ENCODE results near the gene FCHO2. TPM values are rescaled to one million over a fixed set of nuclear protein-coding genes. Genes with fewer than 3 reads are reported as not detected.

The FCHO2 gene
- total and polyA plus RNA-seq, 2 of the 4 experiments (the other 2 are of a cell fraction): 6.1 to 23.5 TPM

DNA sequence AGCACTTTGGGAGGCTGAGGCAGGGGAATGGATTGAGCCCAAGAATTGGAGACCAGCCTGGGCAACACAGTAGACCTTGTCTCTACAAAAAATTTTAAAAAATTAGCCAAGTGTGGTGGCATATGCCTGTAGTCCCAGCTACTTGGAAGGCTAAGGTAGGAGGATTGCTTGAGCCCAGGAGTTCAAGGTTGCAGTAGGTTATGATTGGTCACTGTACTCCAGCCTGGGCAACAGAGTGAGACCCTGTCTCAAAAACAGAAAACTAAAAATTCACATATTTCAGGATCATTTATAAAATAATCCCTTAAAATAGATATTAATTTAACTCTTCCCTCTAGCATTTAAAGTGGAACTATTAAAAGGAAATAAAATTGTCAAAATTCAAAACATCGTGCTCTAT is 3.4 kb downstream of the FCHO2 start:
- in situ Hi-C loops (cut with MboI; ENCODE audit: low sequenced_read_pairs): no loop called here
- H4K91ac ChIP-seq (ENCODE audit: insufficient read depth, low read depth, low read length): no peak overlapping the region
- H3K9me1 ChIP-seq (ENCODE audit: insufficient read depth, low read length): no peaks in the 10 kb centered on the region
- H3K4me2 ChIP-seq (ENCODE audit: low read depth, low read length): no peak overlapping the region
- DNase-seq: no peak
- no peak overlapping the region for H3K4me3 ChIP-seq (ENCODE audit: insufficient read depth, low read depth, low read length)
- H3K4me1 ChIP-seq (ENCODE audit: control insufficient read depth, insufficient read depth, low read length): peaks cover 3% of the 10 kb centered on the region; the same call in 1 of the 2 replicates
- H2BK120ac ChIP-seq (ENCODE audit: low read depth, low read length): no peak overlapping the region
- H2AFZ ChIP-seq (replicated peaks; ENCODE audit: low read length, poor library complexity): no peak overlapping the region
- no peak overlapping the region for H2BK15ac ChIP-seq (ENCODE audit: low read depth, low read length)
- no peak overlapping the region for H3K27ac ChIP-seq (ENCODE audit: insufficient read depth, low read length)
- H3K27me3 ChIP-seq (ENCODE audit: control insufficient read depth, insufficient read depth, low read length): no peaks in the 10 kb centered on the region
- no peak overlapping the region for H2BK5ac ChIP-seq (ENCODE audit: low read depth, low read length, poor library complexity, severe bottlenecking)
- no peak overlapping the region for H3K14ac ChIP-seq (replicated peaks; ENCODE audit: low read depth, low read length)
- H3K56ac ChIP-seq (ENCODE audit: extremely low read depth, insufficient read depth, low read length): no peak overlapping the region
- no peaks in the 10 kb centered on the region for H3K9me3 ChIP-seq (ENCODE audit: control insufficient read depth, insufficient read depth, low read length)
- WGBS, 2 experiments (ENCODE audit: extremely low coverage in 2 of 2, insufficient read length in 1 of 2): no CpG with 5 or more reads among the region's 1 CpG
- H3K79me1 ChIP-seq (ENCODE audit: low read depth in 1 of 2, low read length in 2 of 2): peaks cover 0 to 35% of the 10 kb centered on the region in 2 experiments; a peak in 2 of 4 replicates
- ChIA-PET POLR2A (ENCODE audit: unreplicated experiment) (no interaction called here), CTCF (no interaction called here)
- H4K8ac ChIP-seq (ENCODE audit: low read depth in 2 of 2, low read length in 2 of 2): no peak overlapping the region
- H3K23ac ChIP-seq (ENCODE audit: low read depth, low read length): no peak overlapping the region
- no peak for ATAC-seq (ENCODE audit: low read depth)
- dilution Hi-C loops (cut with HindIII; ENCODE audit: low sequenced_read_pairs, unreplicated experiment): no loop called here
- no peak overlapping the region for H3K18ac ChIP-seq (ENCODE audit: low read depth, low read length)
- H4K5ac ChIP-seq (ENCODE audit: low read depth, low read length): no peak overlapping the region
- H3K9ac ChIP-seq (ENCODE audit: low read depth, low read length): no peak overlapping the region
- no peak overlapping the region for H3K4ac ChIP-seq (ENCODE audit: low read depth, low read length)
- H4K20me1 ChIP-seq (ENCODE audit: insufficient read depth, low read length): peaks cover 5% of the 10 kb centered on the region; the same call in 1 of the 2 replicates
- H3K36me3 ChIP-seq (ENCODE audit: control insufficient read depth, insufficient read depth, low read length): peaks cover 3% of the 10 kb centered on the region
- BruUV-seq (replicated peaks): no TSS peak
- no peak overlapping the region for H2AK5ac ChIP-seq (ENCODE audit: low read depth, low read length)
- intact Hi-C loops (cut with micrococcal nuclease): loop anchor here (5.0 kb wide), 2 partner anchors 353 to 493 kb away; no protein-coding TSS in a partner anchor
- H2AK9ac ChIP-seq (replicated peaks; ENCODE audit: low read depth, low read length, poor library complexity): no peak overlapping the region
- no peak for TF ChIP-seq SMC3 (IDR thresholded peaks at IDR 0.05; ENCODE audit: low read depth, low read length)
- TF ChIP-seq RAD21 (IDR thresholded peaks at IDR 0.05; ENCODE audit: low read length): no peak
- TF ChIP-seq MXI1 (IDR thresholded peaks at IDR 0.05; ENCODE audit: borderline replicate concordance, low read depth, low read length): no peak
- no peak for TF ChIP-seq RFX5 (IDR thresholded peaks at IDR 0.05; ENCODE audit: low read depth, low read length)
- no peak for TF ChIP-seq POLR2A (IDR thresholded peaks at IDR 0.05; ENCODE audit: low read depth, low read length)
- TF ChIP-seq, protein P1, sequence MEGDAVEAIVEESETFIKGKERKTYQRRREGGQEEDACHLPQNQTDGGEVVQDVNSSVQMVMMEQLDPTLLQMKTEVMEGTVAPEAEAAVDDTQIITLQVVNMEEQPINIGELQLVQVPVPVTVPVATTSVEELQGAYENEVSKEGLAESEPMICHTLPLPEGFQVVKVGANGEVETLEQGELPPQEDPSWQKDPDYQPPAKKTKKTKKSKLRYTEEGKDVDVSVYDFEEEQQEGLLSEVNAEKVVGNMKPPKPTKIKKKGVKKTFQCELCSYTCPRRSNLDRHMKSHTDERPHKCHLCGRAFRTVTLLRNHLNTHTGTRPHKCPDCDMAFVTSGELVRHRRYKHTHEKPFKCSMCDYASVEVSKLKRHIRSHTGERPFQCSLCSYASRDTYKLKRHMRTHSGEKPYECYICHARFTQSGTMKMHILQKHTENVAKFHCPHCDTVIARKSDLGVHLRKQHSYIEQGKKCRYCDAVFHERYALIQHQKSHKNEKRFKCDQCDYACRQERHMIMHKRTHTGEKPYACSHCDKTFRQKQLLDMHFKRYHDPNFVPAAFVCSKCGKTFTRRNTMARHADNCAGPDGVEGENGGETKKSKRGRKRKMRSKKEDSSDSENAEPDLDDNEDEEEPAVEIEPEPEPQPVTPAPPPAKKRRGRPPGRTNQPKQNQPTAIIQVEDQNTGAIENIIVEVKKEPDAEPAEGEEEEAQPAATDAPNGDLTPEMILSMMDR (conservative IDR thresholded peaks at IDR 0.05; ENCODE audit: low read depth, low read length): no peak
- no peak for TF ChIP-seq FOS (IDR thresholded peaks at IDR 0.05; ENCODE audit: low read depth, low read length)
- no peak for TF ChIP-seq RCOR1 (IDR thresholded peaks at IDR 0.05; ENCODE audit: insufficient replicate concordance, low read length)
- no peak for TF ChIP-seq MAFK (IDR thresholded peaks at IDR 0.05; ENCODE audit: low read depth, low read length)
- TF ChIP-seq, protein P2, sequence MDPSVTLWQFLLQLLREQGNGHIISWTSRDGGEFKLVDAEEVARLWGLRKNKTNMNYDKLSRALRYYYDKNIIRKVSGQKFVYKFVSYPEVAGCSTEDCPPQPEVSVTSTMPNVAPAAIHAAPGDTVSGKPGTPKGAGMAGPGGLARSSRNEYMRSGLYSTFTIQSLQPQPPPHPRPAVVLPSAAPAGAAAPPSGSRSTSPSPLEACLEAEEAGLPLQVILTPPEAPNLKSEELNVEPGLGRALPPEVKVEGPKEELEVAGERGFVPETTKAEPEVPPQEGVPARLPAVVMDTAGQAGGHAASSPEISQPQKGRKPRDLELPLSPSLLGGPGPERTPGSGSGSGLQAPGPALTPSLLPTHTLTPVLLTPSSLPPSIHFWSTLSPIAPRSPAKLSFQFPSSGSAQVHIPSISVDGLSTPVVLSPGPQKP (IDR thresholded peaks at IDR 0.05; ENCODE audit: borderline replicate concordance, low read depth, low read length): no peak
- no peak for TF ChIP-seq MAZ (IDR thresholded peaks at IDR 0.05; ENCODE audit: borderline replicate concordance, low read depth, low read length)
- no peak for TF ChIP-seq CHD1 (IDR thresholded peaks at IDR 0.05; ENCODE audit: low read depth, low read length)
- TF ChIP-seq, protein P3, sequence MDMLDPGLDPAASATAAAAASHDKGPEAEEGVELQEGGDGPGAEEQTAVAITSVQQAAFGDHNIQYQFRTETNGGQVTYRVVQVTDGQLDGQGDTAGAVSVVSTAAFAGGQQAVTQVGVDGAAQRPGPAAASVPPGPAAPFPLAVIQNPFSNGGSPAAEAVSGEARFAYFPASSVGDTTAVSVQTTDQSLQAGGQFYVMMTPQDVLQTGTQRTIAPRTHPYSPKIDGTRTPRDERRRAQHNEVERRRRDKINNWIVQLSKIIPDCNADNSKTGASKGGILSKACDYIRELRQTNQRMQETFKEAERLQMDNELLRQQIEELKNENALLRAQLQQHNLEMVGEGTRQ (IDR thresholded peaks at IDR 0.05; ENCODE audit: low read depth, low read length): no peak
- no peak for TF ChIP-seq BHLHE40 (IDR thresholded peaks at IDR 0.05; ENCODE audit: low read depth, low read length)
- no peak overlapping the region for H2BK20ac ChIP-seq (ENCODE audit: low read depth, low read length)

Measured in IMR-90 (cell line).